GM18907 (cell line): Measurements from ENCODE around the gene CD44.

Source experiments
- ATAC-seq: cut with Tn5 transposase; IDR thresholded peaks from one replicate; pipeline ENCODE4 v1.9.1; 2021; ENCODE audit warnings: mild to moderate bottlenecking, moderate library complexity; ENCODE audit not compliant: unreplicated experiment

Gene CD44

GRCh38 chr11:35136311-35136710 lies 2.7 kb upstream of the CD44 start:
- no peak for ATAC-seq

- ATAC-seq, result no peak
These were observed 913 bp upstream of the CD44 start for GRCh38 chr11:35138058-35138457.

- ATAC-seq, result no peak
These were observed 397 bp upstream of the CD44 start for GRCh38 chr11:35138606-35138942.

GRCh38 chr11:35139722-35140282 lies 831 bp downstream of the CD44 start:
- ATAC-seq, result no peak

GRCh38 chr11:35141071-35141470 lies 2.1 kb downstream of the CD44 start:
- no peak for ATAC-seq

GRCh38 chr11:35141571-35141971 lies 2.6 kb downstream of the CD44 start:
- no peak for ATAC-seq

GRCh38 chr11:35142481-35143075 lies 3.6 kb downstream of the CD44 start:
- no peak for ATAC-seq

GRCh38 chr11:35143297-35144135 lies 4.5 kb downstream of the CD44 start:
- ATAC-seq, result no peak

GRCh38 chr11:35144136-35144741 lies 5.3 kb downstream of the CD44 start:
- ATAC-seq, result peak; percentile 66

- ATAC-seq, result no peak
These were observed 5.8 kb downstream of the CD44 start for GRCh38 chr11:35144806-35145205.

GRCh38 chr11:35145271-35145670 lies 6.3 kb downstream of the CD44 start:
- peak; percentile 59 for ATAC-seq

GRCh38 chr11:35146074-35146521 lies 7.1 kb downstream of the CD44 start:
- ATAC-seq, result no peak

- no peak for ATAC-seq
These were observed 7.7 kb downstream of the CD44 start for GRCh38 chr11:35146711-35147110.

- ATAC-seq, result no peak
These were observed 8.3 kb downstream of the CD44 start for GRCh38 chr11:35147235-35147634.

- no peak for ATAC-seq
These were observed 9.3 kb downstream of the CD44 start for GRCh38 chr11:35148163-35148837.

GRCh38 chr11:35150454-35150853 lies 11.5 kb downstream of the CD44 start:
- no peak for ATAC-seq

- no peak for ATAC-seq
These were observed 12.3 kb downstream of the CD44 start for GRCh38 chr11:35151241-35151640.

GRCh38 chr11:35151683-35152280 lies 12.8 kb downstream of the CD44 start:
- no peak for ATAC-seq

GRCh38 chr11:35152575-35152974 lies 13.6 kb downstream of the CD44 start:
- ATAC-seq, result no peak

- no peak for ATAC-seq
These were observed 14.3 kb downstream of the CD44 start for GRCh38 chr11:35153280-35153679.

- ATAC-seq, result no peak
These were observed 16.0 kb downstream of the CD44 start for GRCh38 chr11:35154952-35155351.
